HepG2 (cell line): ENCODE measurements around the gene DPYSL3. TPM values are rescaled to one million over a fixed set of nuclear protein-coding genes. Genes with fewer than 3 reads are reported as not detected.

Source experiments
- ATAC-seq: fragments of 200-7000 bp; cut with Tn5 transposase; 3 replicates; pipeline ENCODE4 v1.9.1; 2020; ENCODE audit warnings: mild to moderate bottlenecking, moderate library complexity
- BruUV-seq: library from RNA; stranded (reverse); fragments of 400-500 nt; replicated peaks from 2 replicates; lab custom pipeline; 2021; lab: Mats Ljungman, UMichigan
- CTCF ChIA-PET: fragments of 300-600 bp; formaldehyde crosslinking; extraction: SDS; loops from one replicate; lab custom pipeline; 2021; ENCODE audit warnings: low total read pairs, inconsistent platforms, low intra/inter-chr PET ratio; lab: Yijun Ruan, JAX
- POLR2A ChIA-PET: fragments of 350-600 bp; sonication (Branson Sonifier 250); formaldehyde crosslinking; loops from one replicate; lab custom pipeline; 2020; ENCODE audit warnings: antibody characterized with exemption, inconsistent platforms; lab: Yijun Ruan, JAX
- DNase-seq: peaks from one replicate; pipeline ENCODE4 v3.0.0-alpha.2; 2015; ENCODE audit warnings: low spot score
- FAIRE-seq: peaks from 3 replicates; lab custom pipeline; 2011; peaks lifted over from hg19 to GRCh38; lab: Jason Lieb, UNC
- H2AFZ ChIP-seq: one replicate; pipeline ENCODE4 v1.6.1; 2011; ENCODE audit warnings: low read length, inconsistent platforms
- H3K27ac ChIP-seq: fragments of 300-600 bp; 3 replicates; pipeline ENCODE4 v1.8.0; 2011; ENCODE audit warnings: mixed run types, mild to moderate bottlenecking, mixed read lengths, low read length, inconsistent platforms; ENCODE audit not compliant: insufficient read depth; ENCODE audit errors: extremely low read length
- H3K27me3 ChIP-seq, 2 experiments: fragments of 200-600 bp in 1 of 2; 2 replicates in 1 of 2; 3 replicates in 1 of 2; pipeline versions ENCODE4 v1.6.0 to v1.8.0; 2011; ENCODE audit warnings: low read length in 2 of 2, mild to moderate bottlenecking in 2 of 2, moderate library complexity in 2 of 2, inconsistent platforms in 1 of 2; ENCODE audit not compliant: insufficient read depth in 2 of 2, control insufficient read depth in 1 of 2
- H3K36me3 ChIP-seq, 2 experiments: fragments of 200-600 bp in 1 of 2; replicated peaks in 1 of 2; 2 replicates in 1 of 2; 3 replicates in 1 of 2; pipeline versions ENCODE4 v1.5.1 to v1.8.0; 2011; ENCODE audit warnings: low read length in 2 of 2, inconsistent platforms in 1 of 2; ENCODE audit not compliant: insufficient read depth in 2 of 2, control insufficient read depth in 1 of 2
- H3K4me1 ChIP-seq: 2 replicates; pipeline ENCODE4 v1.5.1; 2012; ENCODE audit warnings: low read length, inconsistent platforms; ENCODE audit not compliant: insufficient read depth
- H3K4me2 ChIP-seq: 2 replicates; pipeline ENCODE4 v1.6.0; 2011; ENCODE audit warnings: low read depth, low read length, inconsistent platforms
- H3K4me3 ChIP-seq, 3 experiments: fragments of 200-600 bp in 1 of 3; sonication (generic), shearing (Covaris generic) in 1 of 3; replicated peaks in 1 of 3; 2 replicates each; pipeline ENCODE4 v1.5.1; 2011 to 2016; ENCODE audit warnings: low read length in 3 of 3, inconsistent platforms in 2 of 3, low read depth in 2 of 3, mild to moderate bottlenecking in 2 of 3, control low read depth in 1 of 3, mixed read lengths in 1 of 3; ENCODE audit not compliant: insufficient read depth in 1 of 3
- H3K79me2 ChIP-seq: one replicate; pipeline ENCODE4 v1.6.1; 2011; ENCODE audit warnings: low read length, inconsistent platforms; ENCODE audit not compliant: insufficient read depth
- H3K9ac ChIP-seq: 2 replicates; pipeline ENCODE4 v1.6.0; 2011; ENCODE audit warnings: mild to moderate bottlenecking, low read depth, low read length, inconsistent platforms; ENCODE audit not compliant: insufficient read depth
- H3K9me3 ChIP-seq: 2 replicates; pipeline ENCODE4 v1.5.1; 2012; ENCODE audit warnings: mild to moderate bottlenecking, low read length
- H4K20me1 ChIP-seq: 2 replicates; pipeline ENCODE4 v1.6.0; 2011; ENCODE audit warnings: inconsistent platforms, mild to moderate bottlenecking, low read length, moderate library complexity; ENCODE audit not compliant: insufficient read depth
- ATF4 ChIP-seq, 2 experiments: fragments of 450-650 bp in 1 of 2; sonication (generic) in 1 of 2; formaldehyde crosslinking; IDR thresholded peaks; 2 replicates each; pipeline versions ENCODE4 v1.5.0 to v1.8.0; 2020 to 2022; ENCODE audit warnings: mild to moderate bottlenecking in 1 of 2, missing genetic modification reagents in 1 of 2
- CHD2 ChIP-seq: IDR thresholded peaks from 2 replicates; pipeline ENCODE4 v1.6.1; 2011; ENCODE audit warnings: low read depth, low read length, improper control_type of control experiment
- ETV5 ChIP-seq: IDR thresholded peaks from 2 replicates; pipeline ENCODE4 v1.6.1; 2018; ENCODE audit warnings: missing biosample characterization, missing genetic modification reagents, inconsistent platforms, borderline replicate concordance
- FOXC1 ChIP-seq: sonication (generic); formaldehyde crosslinking; IDR thresholded peaks from 2 replicates; pipeline ENCODE4 v1.8.0; 2022; ENCODE audit warnings: mild to moderate bottlenecking, missing genetic modification reagents, borderline replicate concordance
- NFIB ChIP-seq: sonication (generic); formaldehyde crosslinking; IDR thresholded peaks from 2 replicates; pipeline ENCODE4 v1.9.0; 2021; ENCODE audit warnings: missing genetic modification reagents, mild to moderate bottlenecking, borderline replicate concordance
- ZMYM4 ChIP-seq: sonication (generic); formaldehyde crosslinking; IDR thresholded peaks from 2 replicates; pipeline ENCODE4 v1.8.1; 2023; ENCODE audit warnings: mild to moderate bottlenecking, missing genetic modification reagents
- ZNF234 ChIP-seq: sonication (generic); formaldehyde crosslinking; conservative IDR thresholded peaks from 2 replicates; pipeline ENCODE4 v1.5.1; 2020; ENCODE audit warnings: mild to moderate bottlenecking, missing genetic modification reagents
- ZNF891 ChIP-seq: sonication (generic); formaldehyde crosslinking; IDR thresholded peaks from 2 replicates; pipeline ENCODE4 v1.5.0; 2020; ENCODE audit warnings: mild to moderate bottlenecking, missing genetic modification reagents
- ZSCAN20 ChIP-seq: sonication (generic); formaldehyde crosslinking; IDR thresholded peaks from 2 replicates; pipeline ENCODE4 v1.4.0; 2020; ENCODE audit warnings: missing genetic modification reagents, mild to moderate bottlenecking, borderline replicate concordance
- WGBS: methylation state at CpG from one replicate; pipeline ENCODE4 v1.1.6; 2017; ENCODE audit warnings: low lambda C conversion rate; 5-methylcytosine and 5-hydroxymethylcytosine counted together
- in situ Hi-C: cut with HindIII; loops from 2 replicates; pipeline ENCODE4 v1.10.0; 2017; ENCODE audit warnings: low pct_unique_long_range_greater_than_20kb; ENCODE audit not compliant: extremely low pct_ligation_motif_present
- intact Hi-C: fragments of 100-400 bp; cut with micrococcal nuclease; formaldehyde crosslinking; loops from one replicate; pipeline ENCODE4 v1.10.0; 2022; ENCODE audit not compliant: unreplicated experiment
- polyA plus RNA-seq, 8 experiments: library from polyadenylated mRNA; depleted of rRNA in 3 of 8; stranded (reverse) in 7 of 8; unstranded in 1 of 8; fragments of >200 nt; fragmentation: Illumina TruSeq in 4 of 8; extraction: Trizol in 4 of 8; gene quantifications; 2 replicates each; pipeline versions ENCODE4 v1.2.1 to v1.2.3, GENCODE V29; 2011 to 2016; ENCODE audit warnings: low read depth in 4 of 8, missing spikeins in 1 of 8, mixed read lengths in 1 of 8; ENCODE audit not compliant: insufficient read depth in 1 of 8
- total RNA-seq, 5 experiments: library from RNA; depleted of rRNA; stranded (reverse); fragments of >200 nt; fragmentation: Illumina TruSeq; extraction: Trizol; gene quantifications; 2 replicates each; pipeline ENCODE4 v1.2.3, GENCODE V29; 2016; ENCODE audit warnings: low read depth in 1 of 5

The DPYSL3 gene
- total and polyA plus RNA-seq, 2 of the 13 experiments (the other 11 are each of a cell fraction or from before 2014, with no cell fraction given): 0.08 to 0.15 TPM

GRCh38 chr5:147439254-147439653 is 70.6 kb downstream of the DPYSL3 start (continued):
- TF ChIP-seq NFIB (CRISPR knock-in tag) (no peak), ZSCAN20 (CRISPR knock-in tag) (no peak), ZNF891 (CRISPR knock-in tag) (no peak)

- Histone ChIP-seq H3K36me3 (no peaks in the 10 kb centered on the region), H3K9me3 (no peaks in the 10 kb centered on the region), H3K9ac (no peak overlapping the region), H3K4me2 (no peak overlapping the region), H4K20me1 (no peaks in the 10 kb centered on the region), H3K79me2 (no peaks in the 10 kb centered on the region), H2AFZ (no peak overlapping the region), H3K27me3 (no peaks in the 10 kb centered on the region), H3K27ac (no peak overlapping the region), H3K4me1 (no peaks in the 10 kb centered on the region), H3K4me3 (no peak overlapping the region)
- TF ChIP-seq ETV5 (CRISPR knock-in tag) (no peak), FOXC1 (CRISPR knock-in tag) (no peak), ATF4 (CRISPR knock-in tag; IDR thresholded peaks at IDR 0.05) (no peak), ZNF234 (no peak), CHD2 (no peak), ZMYM4 (CRISPR knock-in tag) (no peak)
- 26% methylated on average over 6 of the region's 6 CpGs for whole genome bisulfite sequencing
- ChIA-PET CTCF (no interaction called here), POLR2A (no interaction called here)
- FAIRE-seq (no peak), ATAC-seq (no peak), DNase-seq (no peak)
- intact Hi-C loops: no loop called here
- in situ Hi-C loops: no loop called here
- BruUV-seq: no TSS peak
Observed at GRCh38 chr5:147437161-147437596, 72.7 kb downstream of the DPYSL3 start.
